ENCODE measurements around the gene F8A2. TPM values are rescaled to one million over a fixed set of nuclear protein-coding genes. Genes with fewer than 3 reads are reported as not detected.
"Not testable (repeated sequence)": the region's sequence is repeated elsewhere in the genome, so short reads cannot be mapped to it uniquely, and the experiment has no call there.

The F8A2 gene
- total RNA-seq = not detected

GRCh38 chrX:155381843-155382528 is at the start of gene F8A2:
TSS of gene F8A2 (plus strand) at chrX:155382095. CDS start at chrX:155382115, 20 bp downstream.
- not testable (repeated sequence) for H3K9me3 ChIP-seq, H3K27ac ChIP-seq, H3K4me1 ChIP-seq, H3K4me3 ChIP-seq, H3K36me3 ChIP-seq, H3K27me3 ChIP-seq
- no CpG with 5 or more reads among the region's 90 CpGs for WGBS, 2 donors (ENCODE audit: low coverage in 1 of 2)
- peak; percentile 79 for ATAC-seq

DNA sequence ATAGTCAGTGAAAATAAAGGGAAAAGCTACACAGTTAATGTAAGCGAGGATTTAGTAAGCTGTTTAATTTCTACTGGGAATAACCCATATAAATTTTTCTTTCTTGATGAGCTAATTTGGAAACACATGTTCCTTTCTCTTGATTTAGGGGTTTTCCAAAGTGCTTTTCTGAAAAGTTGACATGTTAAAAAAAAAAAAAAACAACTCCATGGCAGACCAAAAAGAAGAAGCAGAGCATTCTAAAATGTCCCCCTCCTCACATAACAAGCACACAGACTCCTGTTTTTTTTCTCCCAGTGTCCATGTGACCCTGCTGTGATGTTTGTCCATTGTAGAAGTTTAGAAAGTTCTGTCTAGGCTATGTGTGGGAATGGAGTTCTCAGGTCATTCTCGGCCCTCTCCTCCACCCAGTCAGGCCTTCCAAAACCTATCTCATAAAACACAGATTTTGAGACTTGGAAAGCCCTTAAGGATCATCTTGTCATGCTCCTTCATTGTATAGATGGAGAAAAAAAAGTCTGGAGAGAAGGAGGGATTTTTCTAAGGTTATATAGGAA is 48.3 kb upstream of the F8A2 start:
- no peaks in the 10 kb centered on the region for H3K9me3 ChIP-seq
- no peaks in the 10 kb centered on the region for H3K4me1 ChIP-seq
- peak overlapping the region; percentile 25 to 40 for H3K4me3 ChIP-seq
- peak overlapping the region in 3 of 4 donors; percentile 43 to 67 (median 56) for H3K27ac ChIP-seq
- H3K36me3 ChIP-seq = no peaks in the 10 kb centered on the region
- ATAC-seq = no peak
- no peaks in the 10 kb centered on the region for H3K27me3 ChIP-seq
- TF ChIP-seq, protein P1, sequence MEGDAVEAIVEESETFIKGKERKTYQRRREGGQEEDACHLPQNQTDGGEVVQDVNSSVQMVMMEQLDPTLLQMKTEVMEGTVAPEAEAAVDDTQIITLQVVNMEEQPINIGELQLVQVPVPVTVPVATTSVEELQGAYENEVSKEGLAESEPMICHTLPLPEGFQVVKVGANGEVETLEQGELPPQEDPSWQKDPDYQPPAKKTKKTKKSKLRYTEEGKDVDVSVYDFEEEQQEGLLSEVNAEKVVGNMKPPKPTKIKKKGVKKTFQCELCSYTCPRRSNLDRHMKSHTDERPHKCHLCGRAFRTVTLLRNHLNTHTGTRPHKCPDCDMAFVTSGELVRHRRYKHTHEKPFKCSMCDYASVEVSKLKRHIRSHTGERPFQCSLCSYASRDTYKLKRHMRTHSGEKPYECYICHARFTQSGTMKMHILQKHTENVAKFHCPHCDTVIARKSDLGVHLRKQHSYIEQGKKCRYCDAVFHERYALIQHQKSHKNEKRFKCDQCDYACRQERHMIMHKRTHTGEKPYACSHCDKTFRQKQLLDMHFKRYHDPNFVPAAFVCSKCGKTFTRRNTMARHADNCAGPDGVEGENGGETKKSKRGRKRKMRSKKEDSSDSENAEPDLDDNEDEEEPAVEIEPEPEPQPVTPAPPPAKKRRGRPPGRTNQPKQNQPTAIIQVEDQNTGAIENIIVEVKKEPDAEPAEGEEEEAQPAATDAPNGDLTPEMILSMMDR (IDR thresholded peaks at IDR 0.05) = no peak
- TF ChIP-seq POLR2A (IDR thresholded peaks at IDR 0.05) = no peak
- TF ChIP-seq POLR2AphosphoS5 (IDR thresholded peaks at IDR 0.05) = no peak
- no peak for TF ChIP-seq EP300 (IDR thresholded peaks at IDR 0.05)
- WGBS, 2 donors (ENCODE audit: low coverage in 1 of 2) = 44 to 70% methylated on average over 1 to 2 of the region's 2 CpGs

DNA sequence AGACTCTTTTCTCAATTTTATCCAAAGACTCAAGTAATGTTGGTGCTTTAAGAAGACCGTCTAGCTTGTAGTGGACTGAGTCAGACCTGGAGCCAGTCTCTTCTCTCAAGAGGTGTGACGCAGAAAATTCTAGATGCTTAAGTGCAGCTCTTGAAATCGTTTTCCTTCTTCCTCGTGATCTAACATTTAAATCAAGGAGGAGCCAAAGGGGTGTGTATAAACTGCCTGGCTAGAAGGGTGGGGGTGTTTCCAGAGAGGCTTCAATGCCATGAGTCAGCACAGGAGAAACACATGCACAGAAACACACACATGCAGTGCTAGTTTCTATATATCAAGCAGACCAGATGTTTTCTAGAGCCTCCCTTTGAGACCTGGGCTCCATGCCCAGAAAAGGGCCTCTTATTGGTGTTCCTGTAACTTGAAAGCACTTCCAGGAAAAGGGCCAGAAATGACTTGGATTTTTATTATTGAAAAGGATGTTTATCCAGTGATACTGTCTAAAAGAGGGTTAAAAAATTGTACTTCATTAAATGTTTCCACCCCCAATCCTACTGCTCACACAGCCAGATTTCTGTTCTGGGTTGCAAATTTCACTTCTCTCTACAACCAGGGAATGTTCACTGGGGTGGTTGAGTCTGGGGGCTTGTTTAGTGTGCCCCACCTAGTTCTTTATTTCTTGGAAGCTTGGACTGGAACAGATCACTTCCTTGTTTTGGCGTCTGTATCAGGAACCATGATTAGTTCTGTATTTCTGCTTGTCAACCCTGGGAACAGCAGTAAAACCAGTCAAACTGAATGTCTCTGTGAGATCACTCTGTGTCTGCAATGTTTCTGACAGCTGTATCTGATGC is 47.2 kb upstream of the F8A2 start, which contains the start of gene CLIC2:
TSS of gene CLIC2 (minus strand) at position 129 of the 851 bp plus-strand sequence. CDS start 187 bp downstream, outside the sequence.
- Histone ChIP-seq H3K36me3 (no peaks in the 10 kb centered on the region), H3K4me3 (peak within 1 kb of the TSS; percentile 25 to 40), H3K4me1 (no peaks in the 10 kb centered on the region), H3K27me3 (no peaks in the 10 kb centered on the region), H3K9me3 (no peaks in the 10 kb centered on the region), H3K27ac (peak within 1 kb of the TSS in 3 of 4 donors; percentile 43 to 67 (median 56))
- 17 to 25% methylated on average over 1 to 2 of the region's 5 CpGs for WGBS, 2 donors (ENCODE audit: low coverage in 1 of 2)
- TF ChIP-seq POLR2AphosphoS5 (IDR thresholded peaks at IDR 0.05) (no peak), POLR2A (IDR thresholded peaks at IDR 0.05) (no peak), EP300 (IDR thresholded peaks at IDR 0.05) (no peak)
- TF ChIP-seq, protein P1 (IDR thresholded peaks at IDR 0.05) = no peak
- peak; percentile 84 for ATAC-seq

DNA sequence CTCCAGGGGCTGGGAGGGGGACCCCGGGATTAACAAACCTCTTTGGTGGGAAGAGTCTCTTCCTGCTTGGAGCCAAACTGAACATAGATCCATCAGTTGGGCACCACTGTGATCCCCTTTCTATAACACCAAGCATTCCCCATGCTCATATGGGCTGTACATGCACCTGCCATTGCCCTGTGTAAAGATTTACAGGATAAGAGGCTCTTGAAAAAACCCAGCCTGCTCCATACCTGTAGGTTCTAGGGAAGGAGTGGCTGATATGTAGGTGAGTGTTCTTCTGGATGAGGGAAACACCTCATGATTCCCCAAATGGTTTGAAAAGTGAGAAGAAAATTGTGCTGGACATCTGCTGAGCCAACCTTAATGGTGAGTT is 46.6 kb upstream of the F8A2 start:
- H3K27ac ChIP-seq = peak overlapping the region in 3 of 4 donors; percentile 19 to 56 (median 39)
- H3K27me3 ChIP-seq, H3K9me3 ChIP-seq, H3K36me3 ChIP-seq, ATAC-seq, H3K4me3 ChIP-seq, H3K4me1 ChIP-seq: not testable (repeated sequence)
- WGBS, 2 donors (ENCODE audit: low coverage in 1 of 2) = 80% methylated on average over 1 of the region's 1 CpG; no CpG with 5 or more reads in 1 of the 2 donors

GRCh38 chrX:155345689-155346088 is 36.2 kb upstream of the F8A2 start:
- not testable (repeated sequence) for H3K4me1 ChIP-seq, H3K36me3 ChIP-seq, H3K27ac ChIP-seq, H3K9me3 ChIP-seq, ATAC-seq, H3K4me3 ChIP-seq, H3K27me3 ChIP-seq
- WGBS, 2 donors (ENCODE audit: low coverage in 1 of 2) = no CpG with 5 or more reads among the region's 1 CpG

DNA sequence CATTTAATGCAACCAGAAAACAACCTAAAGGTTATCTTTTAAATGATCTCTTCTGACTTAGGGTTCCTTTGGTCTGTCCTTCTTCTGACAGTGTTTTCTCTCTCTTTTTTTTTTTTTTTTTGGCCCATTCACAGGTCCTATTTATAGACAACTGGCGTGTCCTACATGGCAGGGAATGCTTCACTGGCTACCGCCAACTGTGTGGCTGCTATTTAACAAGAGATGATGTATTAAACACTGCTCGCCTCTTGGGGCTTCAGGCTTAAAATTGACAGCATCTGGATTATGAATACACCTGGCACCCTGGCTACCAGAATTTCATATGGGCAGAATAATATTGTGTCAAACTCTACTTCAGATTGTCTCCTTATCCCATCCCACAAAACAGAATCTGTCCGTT is 32.4 kb upstream of the F8A2 start:
- not testable (repeated sequence) for ATAC-seq, H3K27ac ChIP-seq, H3K36me3 ChIP-seq, H3K27me3 ChIP-seq, H3K4me1 ChIP-seq, H3K9me3 ChIP-seq, H3K4me3 ChIP-seq
- WGBS, 2 donors (ENCODE audit: low coverage in 1 of 2) = no CpG with 5 or more reads among the region's 4 CpGs

GRCh38 chrX:155363712-155364111 is 18.2 kb upstream of the F8A2 start:
- no CpG with 5 or more reads among the region's 7 CpGs for WGBS, 2 donors (ENCODE audit: low coverage in 1 of 2)
- not testable (repeated sequence) for ATAC-seq, H3K4me1 ChIP-seq, H3K36me3 ChIP-seq, H3K4me3 ChIP-seq, H3K27ac ChIP-seq, H3K9me3 ChIP-seq, H3K27me3 ChIP-seq

DNA sequence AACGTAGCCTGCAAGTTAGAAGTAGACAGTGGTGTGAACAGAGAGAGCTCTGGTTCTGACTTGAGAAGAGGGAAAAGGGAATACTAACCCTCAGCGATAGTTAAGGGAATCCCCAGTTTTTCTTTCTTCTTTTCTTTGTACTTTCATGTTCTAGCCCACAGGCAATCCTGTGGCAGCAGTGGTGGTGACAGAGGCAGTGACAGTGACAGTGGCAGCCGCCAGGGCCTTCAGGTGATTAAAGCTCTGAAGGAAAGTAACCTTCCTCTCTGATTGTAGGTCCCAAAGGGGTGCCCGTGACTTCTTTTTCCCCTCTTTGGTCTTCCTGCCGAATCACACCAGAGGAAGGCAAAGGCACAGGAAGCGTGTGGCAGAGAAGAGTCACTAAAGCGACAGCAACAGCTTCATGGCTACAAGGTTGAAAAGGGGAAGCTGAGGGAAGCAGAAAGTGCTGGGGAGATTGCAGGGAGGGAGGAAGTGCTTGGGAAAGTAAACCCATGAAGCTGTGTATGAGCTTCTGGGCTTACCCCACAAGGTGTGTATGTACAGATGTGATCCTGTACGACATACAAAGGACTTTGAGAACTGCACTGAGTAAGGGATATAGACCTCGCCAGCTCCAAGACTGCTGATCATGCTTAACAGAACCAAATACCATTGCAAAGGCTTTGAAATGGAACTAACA is 8.0 kb upstream of the F8A2 start:
- not testable (repeated sequence) for H3K9me3 ChIP-seq, ATAC-seq, H3K36me3 ChIP-seq, H3K4me3 ChIP-seq, H3K4me1 ChIP-seq, H3K27ac ChIP-seq, H3K27me3 ChIP-seq
- no CpG with 5 or more reads among the region's 9 CpGs for WGBS, 2 donors (ENCODE audit: low coverage in 1 of 2)

- H3K36me3 ChIP-seq, ATAC-seq, H3K9me3 ChIP-seq, H3K27ac ChIP-seq, H3K4me3 ChIP-seq, H3K4me1 ChIP-seq, H3K27me3 ChIP-seq: not testable (repeated sequence)
- WGBS, 2 donors (ENCODE audit: low coverage in 1 of 2) = no CpG with 5 or more reads among the region's 7 CpGs
These were observed 2.1 kb upstream of the F8A2 start for GRCh38 chrX:155379802-155380201.

DNA sequence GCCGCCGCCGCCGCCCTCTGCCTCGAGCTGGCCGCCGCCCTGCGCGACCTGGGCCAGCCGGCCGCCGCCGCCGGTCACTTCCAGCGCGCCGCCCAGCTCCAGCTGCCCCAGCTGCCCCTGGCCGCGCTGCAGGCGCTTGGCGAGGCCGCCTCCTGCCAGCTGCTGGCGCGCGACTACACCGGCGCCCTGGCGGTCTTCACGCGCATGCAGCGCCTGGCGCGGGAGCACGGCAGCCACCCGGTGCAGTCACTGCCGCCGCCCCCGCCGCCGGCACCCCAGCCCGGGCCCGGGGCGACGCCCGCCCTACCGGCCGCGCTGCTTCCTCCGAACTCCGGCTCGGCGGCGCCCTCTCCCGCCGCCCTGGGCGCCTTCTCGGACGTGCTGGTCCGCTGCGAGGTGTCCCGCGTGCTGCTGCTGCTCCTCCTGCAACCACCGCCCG is 653 bp downstream of the F8A2 start:
- ATAC-seq = peak; percentile 68
- H3K36me3 ChIP-seq, H3K27ac ChIP-seq, H3K9me3 ChIP-seq, H3K4me3 ChIP-seq, H3K4me1 ChIP-seq, H3K27me3 ChIP-seq: not testable (repeated sequence)
- WGBS, 2 donors (ENCODE audit: low coverage in 1 of 2) = no CpG with 5 or more reads among the region's 64 CpGs
